Stimulated activated CD4-positive, alpha-beta T cell treated with anti-CD3 and anti-CD28 coated beads, Interleukin-12 subunit alpha, Interleukin-12 subunit beta, amount 100 ng/mL, for 4 hours (primary cell): Measurements from ENCODE around the gene ANXA4.
A peak's percentile ranks its signal among the peaks of the same experiment; 100 is the strongest.
"Not testable (repeated sequence)": the region's sequence is repeated elsewhere in the genome, so short reads cannot be mapped to it uniquely, and the experiment has no call there.

Experiments
- DNase-seq: peaks from one replicate; pipeline ENCODE4 v3.0.0-alpha.2; 2020

The ANXA4 gene

GRCh38 chr2:69721022-69721421 is 20.9 kb upstream of the ANXA4 start:
- no peak for DNase-seq

- DNase-seq: no peak
Observed at GRCh38 chr2:69723791-69724190, 18.1 kb upstream of the ANXA4 start.

- DNase-seq: peak; percentile 87
Observed at GRCh38 chr2:69724540-69725159, 17.3 kb upstream of the ANXA4 start.

GRCh38 chr2:69725706-69726360 is 16.1 kb upstream of the ANXA4 start:
- no peak for DNase-seq

GRCh38 chr2:69729266-69729665 is 12.7 kb upstream of the ANXA4 start:
- no peak for DNase-seq

GRCh38 chr2:69729781-69730180 is 12.2 kb upstream of the ANXA4 start:
- no peak for DNase-seq

- no peak for DNase-seq
Observed at GRCh38 chr2:69731147-69731970, 10.6 kb upstream of the ANXA4 start.

- DNase-seq: no peak
Observed at GRCh38 chr2:69733342-69734034, 8.4 kb upstream of the ANXA4 start.

GRCh38 chr2:69734035-69734611 is 7.8 kb upstream of the ANXA4 start:
- no peak for DNase-seq

GRCh38 chr2:69734854-69735544 is 6.9 kb upstream of the ANXA4 start:
- no peak for DNase-seq

- DNase-seq: no peak
Observed at GRCh38 chr2:69735686-69736085, 6.2 kb upstream of the ANXA4 start.

- DNase-seq: not testable (repeated sequence)
Observed at GRCh38 chr2:69738149-69738548, 3.8 kb upstream of the ANXA4 start.

GRCh38 chr2:69740502-69740951 is 1.4 kb upstream of the ANXA4 start:
- DNase-seq: no peak

- peak; percentile 17 for DNase-seq
Observed at GRCh38 chr2:69741229-69741574, 732 bp upstream of the ANXA4 start.

GRCh38 chr2:69742322-69742952 is 503 bp downstream of the ANXA4 start:
- DNase-seq: no peak

GRCh38 chr2:69743847-69744264 is 1.9 kb downstream of the ANXA4 start:
- DNase-seq: no peak

- DNase-seq: no peak
Observed at GRCh38 chr2:69744456-69744855, 2.5 kb downstream of the ANXA4 start.

GRCh38 chr2:69745035-69745434 is 3.1 kb downstream of the ANXA4 start:
- no peak for DNase-seq

- no peak for DNase-seq
Observed at GRCh38 chr2:69750246-69750645, 8.3 kb downstream of the ANXA4 start.

GRCh38 chr2:69753659-69754363 is 11.9 kb downstream of the ANXA4 start:
- no peak for DNase-seq

GRCh38 chr2:69754633-69755032 is 12.7 kb downstream of the ANXA4 start:
- DNase-seq: no peak
